Effector memory CD8-positive, alpha-beta T cell (primary cell): ENCODE measurements around the gene DCLRE1C.
"Not testable (repeated sequence)": the region's sequence is repeated elsewhere in the genome, so short reads cannot be mapped to it uniquely, and the experiment has no call there.

ENCODE experiments used
- ATAC-seq: fragments of 150-1000 bp; cut with Tn5 transposase; replicated peaks from 2 replicates; pipeline ENCODE4 v1.10.0; 2021; ENCODE audit warnings: mild to moderate bottlenecking, moderate library complexity
- DNase-seq, 3 experiments: peaks; one replicate each; pipeline ENCODE4 v3.0.0; 2021
- H3K27ac Mint-ChIP-seq, 2 donors: one replicate each; pipeline ENCODE4 v1.8.0; 2022; ENCODE audit warnings: mild to moderate bottlenecking in 2 of 2, mixed read lengths in 2 of 2, moderate library complexity in 2 of 2
- H3K27me3 Mint-ChIP-seq, 2 donors: one replicate each; pipeline ENCODE4 v1.8.0; 2022; ENCODE audit warnings: mixed read lengths in 2 of 2
- H3K36me3 Mint-ChIP-seq: one replicate; pipeline ENCODE4 v1.8.0; 2022; ENCODE audit warnings: mild to moderate bottlenecking, moderate library complexity, mixed read lengths; ENCODE audit not compliant: insufficient read depth
- H3K4me1 Mint-ChIP-seq, 2 donors: one replicate each; pipeline ENCODE4 v1.8.0; 2022; ENCODE audit warnings: low read depth in 2 of 2, mixed read lengths in 2 of 2
- H3K4me3 Mint-ChIP-seq, 2 donors: one replicate each; pipeline ENCODE4 v1.8.0; 2022; ENCODE audit warnings: mild to moderate bottlenecking in 2 of 2, mixed read lengths in 2 of 2, moderate library complexity in 2 of 2
- H3K9me3 Mint-ChIP-seq, 2 donors: one replicate each; pipeline ENCODE4 v1.8.0; 2022; ENCODE audit warnings: mixed read lengths in 2 of 2
- total RNA-seq, 9 experiments: gene quantifications; one replicate each; lab custom pipeline; 2026; lab: John Stamatoyannopoulos, UW

The DCLRE1C gene
- 31.0 to 84.0 (median 45.9) reads per million in 9 experiments for total RNA-seq

DNA sequence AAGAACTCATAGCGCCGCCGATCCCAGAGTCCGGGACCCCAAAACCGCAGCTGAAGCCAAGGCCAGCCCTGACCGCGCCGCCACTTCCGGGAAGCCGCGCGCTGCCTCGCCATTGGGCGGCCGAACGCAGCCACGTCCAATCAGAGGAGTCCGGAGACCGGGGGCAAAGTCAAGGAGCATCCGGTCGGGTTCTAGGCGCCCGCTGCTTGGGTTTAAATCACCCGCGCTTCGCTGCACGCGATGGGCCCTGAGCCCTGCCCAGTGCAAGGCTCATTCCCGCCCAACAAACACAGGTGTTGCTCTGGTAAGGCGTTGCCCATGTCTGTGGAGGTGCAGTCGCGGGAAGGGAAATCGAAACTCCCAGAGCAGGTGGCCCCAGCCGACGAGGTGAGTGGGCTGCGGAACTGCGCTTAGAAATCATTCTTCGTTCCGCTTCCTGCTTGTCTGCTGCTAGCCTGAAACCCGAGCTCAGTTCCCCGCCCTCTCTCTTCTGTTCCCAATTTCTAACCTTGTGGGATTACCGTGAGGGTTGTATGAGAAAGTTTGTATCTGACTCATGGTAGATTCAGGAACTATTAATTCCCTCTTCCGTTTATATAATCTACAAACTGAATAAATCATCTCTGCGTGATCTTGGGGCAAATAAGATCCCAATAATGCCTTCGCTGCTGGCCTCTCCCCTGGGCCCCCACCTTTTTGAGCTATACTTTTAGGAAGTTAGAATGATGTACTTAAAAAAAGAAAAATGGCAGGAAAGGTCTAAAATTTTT lies at the start of gene DCLRE1C:
Gene DCLRE1C, minus strand, starts transcription at position 96 of the 770 bp plus-strand sequence. Its CDS starts 86 bp downstream, at position 10.
- peak within 1 kb of the TSS; percentile 95 to 96 for H3K27ac Mint-ChIP-seq
- H3K9me3 Mint-ChIP-seq: no peaks in the 10 kb centered on the region
- DNase-seq: peak; percentile 78 to 80 (median 79)
- peaks cover 34 to 40% of the 10 kb centered on the region in 2 donors for H3K4me1 Mint-ChIP-seq
- H3K36me3 Mint-ChIP-seq: peaks cover 21% of the 10 kb centered on the region
- no peaks in the 10 kb centered on the region for H3K27me3 Mint-ChIP-seq
- H3K4me3 Mint-ChIP-seq: peak within 1 kb of the TSS; percentile 92 to 95
- ATAC-seq: peak; percentile 91

DNA sequence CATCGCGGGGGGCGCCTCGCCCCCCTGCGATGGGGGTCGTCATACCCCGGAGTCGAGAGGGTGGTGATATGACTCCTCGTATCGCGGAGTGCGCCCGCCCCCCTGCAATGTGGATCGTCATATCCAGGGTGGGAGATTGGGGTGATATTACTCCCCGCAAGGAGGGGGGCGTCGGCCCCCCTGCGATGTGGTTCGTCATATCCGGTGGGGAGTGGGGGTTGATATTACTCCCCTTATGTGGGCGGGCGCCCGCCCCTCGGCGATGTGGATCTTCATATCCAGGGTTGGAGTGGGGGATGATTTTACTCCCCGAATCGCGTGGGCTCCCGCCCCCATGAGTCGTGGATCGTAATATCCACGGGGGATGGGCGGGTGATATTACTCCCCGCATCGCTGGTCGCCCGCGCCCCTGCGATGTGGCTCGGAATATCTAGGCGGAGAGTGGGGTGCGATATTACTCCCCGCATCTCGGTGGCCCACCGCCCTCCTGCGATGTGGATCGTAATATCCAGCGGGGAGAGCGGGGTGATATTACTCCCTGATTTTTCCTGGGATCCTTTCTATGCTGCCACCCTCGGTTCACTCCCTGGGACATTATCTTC lies 42.2 kb upstream of the DCLRE1C start:
- Mint-ChIP-seq H3K27me3 (peaks cover 9 to 43% of the 10 kb centered on the region in 2 donors), H3K27ac (no peak overlapping the region), H3K4me3 (no peak overlapping the region), H3K4me1 (peaks cover 0 to 8% of the 10 kb centered on the region in 2 donors), H3K9me3 (no peaks in the 10 kb centered on the region), H3K36me3 (no peaks in the 10 kb centered on the region)
- no peak for ATAC-seq
- no peak for DNase-seq

DNA sequence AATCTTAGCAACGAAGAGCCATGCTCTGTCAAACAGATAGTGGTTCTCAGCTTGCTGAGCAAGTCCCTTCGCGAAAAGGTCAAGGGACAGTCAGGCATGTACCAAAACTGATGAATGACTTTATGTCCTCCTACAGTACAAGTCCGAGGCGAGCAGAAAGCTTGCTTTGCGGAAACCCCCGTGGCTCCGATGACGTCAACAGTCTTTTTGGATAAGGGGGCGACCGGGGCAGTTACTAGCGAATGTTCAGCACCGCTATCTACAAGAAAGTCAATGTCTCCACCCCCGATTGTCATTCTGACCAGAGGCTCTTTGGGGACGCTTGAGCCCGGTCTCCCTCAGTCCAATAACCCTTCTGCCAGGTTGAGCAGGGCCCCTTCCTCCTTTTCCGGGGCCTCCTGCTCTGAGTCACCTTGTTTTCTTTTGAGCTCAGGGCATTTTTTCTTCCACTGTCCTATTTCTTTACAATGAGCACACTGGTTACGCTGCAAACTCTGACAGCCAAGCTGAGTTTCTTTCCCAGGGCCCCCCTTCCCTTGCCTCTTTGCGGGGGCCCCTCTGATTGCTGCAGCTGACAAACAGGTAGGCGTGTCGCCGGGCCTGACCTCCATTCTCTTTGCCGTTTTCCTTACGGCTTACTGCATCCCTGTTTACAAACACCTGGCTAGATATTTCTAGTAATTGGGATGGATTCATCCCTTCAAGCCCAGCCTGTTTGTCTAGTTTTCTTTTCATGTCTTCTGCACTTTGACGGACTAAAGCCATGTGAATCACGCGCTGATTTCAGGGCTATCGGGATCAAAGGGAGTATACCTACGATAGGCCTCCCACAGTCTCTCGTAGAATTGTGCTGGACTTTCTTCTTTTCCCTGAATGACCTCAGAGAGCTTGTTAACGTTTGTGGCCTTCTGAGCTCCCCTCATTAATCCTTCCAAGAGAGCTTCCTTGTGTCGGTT lies 39.9 kb upstream of the DCLRE1C start:
- peaks cover 14 to 38% of the 10 kb centered on the region in 2 donors for H3K27me3 Mint-ChIP-seq
- H3K36me3 Mint-ChIP-seq, DNase-seq, ATAC-seq, H3K9me3 Mint-ChIP-seq: not testable (repeated sequence)
- peak overlapping the region in 1 of 2 donors; percentile 49 for H3K27ac Mint-ChIP-seq
- peaks cover 0 to 11% of the 10 kb centered on the region in 2 donors for H3K4me1 Mint-ChIP-seq
- H3K4me3 Mint-ChIP-seq: peak overlapping the region in 1 of 2 donors; percentile 23

DNA sequence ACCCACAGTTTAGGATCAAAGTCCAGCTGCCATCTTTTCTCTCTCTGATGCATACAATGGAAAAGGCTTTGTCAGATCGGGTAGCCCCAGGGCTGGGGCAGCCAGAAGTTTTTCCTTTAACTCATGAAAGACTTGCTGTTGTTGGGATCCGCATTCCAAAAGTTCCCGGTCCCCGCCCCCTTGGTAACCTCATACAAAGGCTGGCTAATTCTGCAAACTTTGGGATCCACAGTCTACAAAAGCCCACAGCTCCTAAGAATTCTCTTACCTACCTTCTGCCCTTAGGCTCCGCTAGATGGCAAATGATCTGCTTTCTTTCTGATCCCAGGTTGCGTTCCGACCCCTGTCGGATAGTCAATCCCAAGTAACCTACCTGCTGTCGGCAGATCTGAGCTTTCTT lies 38.4 kb upstream of the DCLRE1C start:
- H3K36me3 Mint-ChIP-seq, H3K4me3 Mint-ChIP-seq, H3K9me3 Mint-ChIP-seq, DNase-seq, ATAC-seq, H3K27ac Mint-ChIP-seq: not testable (repeated sequence)
- peaks cover 25 to 40% of the 10 kb centered on the region in 2 donors for H3K27me3 Mint-ChIP-seq
- peaks cover 0 to 11% of the 10 kb centered on the region in 2 donors for H3K4me1 Mint-ChIP-seq

DNA sequence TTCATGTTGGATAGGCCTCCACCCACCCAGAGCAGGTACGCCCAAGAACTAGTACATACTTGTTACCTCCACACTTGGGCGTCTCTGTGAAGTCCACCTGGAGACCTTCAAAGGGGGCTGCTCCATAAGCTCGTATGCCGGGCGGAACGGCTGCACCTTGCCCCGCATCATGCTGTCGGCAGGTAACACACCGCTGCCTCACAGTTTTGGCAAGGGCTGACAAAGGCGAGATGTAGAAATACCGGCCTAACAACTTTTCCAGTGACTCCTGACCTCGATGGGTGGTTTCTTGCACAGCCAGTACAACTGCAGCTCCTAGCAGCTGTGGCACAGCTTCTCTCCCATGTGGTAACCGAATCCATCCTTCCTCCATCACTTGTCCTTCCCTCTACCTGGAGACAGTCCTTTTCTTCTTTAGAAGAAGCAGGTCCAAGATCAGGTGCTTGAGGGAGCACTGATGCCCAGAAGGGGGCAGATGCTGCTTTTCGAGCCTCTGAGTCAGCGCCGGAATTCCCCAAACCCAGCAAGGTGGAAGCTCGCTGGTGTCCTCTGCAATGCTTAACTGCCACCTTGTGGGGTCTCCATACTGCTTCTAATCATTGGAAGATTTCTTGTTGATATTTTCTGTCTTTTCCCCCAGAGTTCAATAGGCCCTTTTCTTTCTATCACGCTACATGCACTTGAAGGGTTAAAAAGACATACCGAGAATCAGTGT lies 37.3 kb upstream of the DCLRE1C start:
- not testable (repeated sequence) for ATAC-seq, H3K9me3 Mint-ChIP-seq, H3K4me3 Mint-ChIP-seq, H3K27ac Mint-ChIP-seq, H3K36me3 Mint-ChIP-seq, DNase-seq
- H3K27me3 Mint-ChIP-seq: peaks cover 33 to 52% of the 10 kb centered on the region in 2 donors
- H3K4me1 Mint-ChIP-seq: peaks cover 0 to 11% of the 10 kb centered on the region in 2 donors

DNA sequence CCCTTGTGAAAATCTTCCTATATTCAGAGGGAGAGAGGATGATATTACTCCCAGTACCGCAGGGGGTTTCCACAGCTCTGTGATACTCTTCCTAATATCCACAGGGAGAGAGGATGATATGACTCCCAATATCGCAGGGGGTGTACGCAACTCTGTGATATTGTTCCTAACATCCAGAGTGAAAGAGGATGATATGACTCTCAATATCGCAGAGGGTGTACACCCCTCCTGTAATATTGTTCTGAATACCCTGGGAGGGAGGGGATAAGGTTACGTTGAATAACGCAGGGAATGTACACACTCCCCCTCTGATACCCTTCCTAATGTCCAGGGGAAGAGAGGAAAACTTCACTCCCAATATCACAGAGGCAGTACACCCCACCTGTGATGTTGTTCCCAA lies 35.7 kb upstream of the DCLRE1C start:
- not testable (repeated sequence) for ATAC-seq, H3K4me3 Mint-ChIP-seq, H3K36me3 Mint-ChIP-seq, H3K27ac Mint-ChIP-seq, DNase-seq, H3K9me3 Mint-ChIP-seq
- H3K4me1 Mint-ChIP-seq: peaks cover 0 to 11% of the 10 kb centered on the region in 2 donors
- H3K27me3 Mint-ChIP-seq: peaks cover 33 to 50% of the 10 kb centered on the region in 2 donors

DNA sequence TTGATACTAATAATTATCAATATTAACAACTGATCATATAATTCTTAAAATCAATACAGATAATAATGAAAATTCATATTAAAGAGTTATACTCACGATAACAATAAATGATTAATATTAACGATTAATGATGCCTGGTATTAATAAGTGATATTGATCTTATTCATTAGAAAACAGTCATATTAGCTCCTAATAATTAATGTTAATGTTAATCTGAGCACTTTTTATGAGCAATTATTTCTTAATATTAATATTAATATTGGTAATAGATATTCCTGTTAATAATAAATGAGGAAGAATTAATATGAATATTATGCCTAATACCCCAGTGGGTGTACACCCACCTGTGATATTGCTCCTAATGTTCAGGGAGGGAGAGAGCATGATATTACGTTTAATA lies 28.8 kb upstream of the DCLRE1C start:
- H3K4me3 Mint-ChIP-seq: no peak overlapping the region
- H3K27me3 Mint-ChIP-seq: peaks cover 30 to 50% of the 10 kb centered on the region in 2 donors
- no peaks in the 10 kb centered on the region for H3K4me1 Mint-ChIP-seq
- no peak for DNase-seq
- H3K9me3 Mint-ChIP-seq: no peaks in the 10 kb centered on the region
- no peak for ATAC-seq
- H3K36me3 Mint-ChIP-seq: no peaks in the 10 kb centered on the region
- H3K27ac Mint-ChIP-seq: no peak overlapping the region

DNA sequence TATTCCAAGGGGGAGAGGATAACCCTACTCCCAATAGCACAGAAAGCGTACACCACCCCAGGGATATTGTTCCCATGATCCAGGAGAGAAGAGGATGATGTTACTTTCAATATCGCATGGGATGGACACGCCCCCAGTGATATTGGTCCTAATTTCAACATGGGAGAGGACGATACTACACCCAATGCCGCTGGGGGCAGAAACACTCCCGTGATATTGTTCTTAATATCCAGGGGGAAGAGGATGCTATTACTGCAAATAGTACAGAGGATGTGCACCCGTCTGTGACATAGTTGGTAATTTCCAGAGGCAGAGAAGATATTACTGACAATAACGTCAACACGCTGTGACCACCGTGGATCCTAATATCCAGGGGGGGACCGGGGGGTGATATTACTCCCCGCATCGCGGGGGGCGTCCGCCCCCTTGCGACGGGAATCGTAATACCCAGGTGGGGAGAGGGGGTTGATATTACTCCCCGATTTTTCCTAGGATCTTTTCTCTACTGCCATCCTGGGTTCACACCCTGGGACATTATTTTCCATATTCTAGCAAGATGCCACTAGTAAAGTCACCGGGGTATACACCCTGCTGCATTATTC lies 21.9 kb upstream of the DCLRE1C start:
- H3K36me3 Mint-ChIP-seq: no peaks in the 10 kb centered on the region
- no peaks in the 10 kb centered on the region for H3K9me3 Mint-ChIP-seq
- no peak overlapping the region for H3K4me3 Mint-ChIP-seq
- DNase-seq (no peak), ATAC-seq (no peak)
- H3K27me3 Mint-ChIP-seq: peaks cover 12 to 30% of the 10 kb centered on the region in 2 donors
- no peak overlapping the region for H3K27ac Mint-ChIP-seq
- H3K4me1 Mint-ChIP-seq: peaks cover 5 to 7% of the 10 kb centered on the region in 2 donors

DNA sequence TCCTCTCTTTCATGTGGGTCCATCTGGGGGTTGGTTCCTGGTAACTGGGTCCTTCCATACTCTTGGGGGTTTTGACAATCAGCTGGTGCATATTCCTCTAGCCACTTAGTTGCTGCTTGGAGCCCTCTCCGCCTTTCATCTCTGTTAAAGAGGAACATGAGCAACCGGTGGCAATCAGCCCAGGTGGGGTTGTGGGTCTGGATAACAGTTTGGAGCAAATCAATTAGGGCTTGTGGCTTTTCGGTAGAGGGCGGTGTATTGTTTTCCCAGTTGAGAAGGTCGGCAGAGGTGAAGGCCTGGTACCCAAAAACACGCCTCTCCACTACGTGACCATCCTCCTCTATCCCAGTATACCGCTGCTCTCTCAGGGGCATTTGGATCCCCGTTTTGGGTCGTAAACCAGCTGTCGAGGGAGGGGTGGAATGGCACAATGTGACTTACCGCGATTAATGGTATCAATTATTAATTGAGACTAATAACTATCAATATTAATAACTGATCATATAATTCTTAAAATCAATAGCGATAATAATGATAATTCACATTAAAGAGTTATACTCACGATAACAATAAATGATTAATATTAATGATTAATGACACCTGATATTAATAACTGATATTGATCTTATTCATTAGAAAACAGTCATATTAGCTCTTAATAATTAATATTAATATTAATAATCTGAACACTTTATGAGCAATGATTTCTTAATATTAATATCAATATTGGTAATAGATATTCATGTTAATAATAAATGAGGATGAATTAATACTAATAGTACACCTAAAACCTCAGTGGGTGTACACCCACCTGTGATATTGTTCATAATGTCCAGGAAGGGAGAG lies 20.5 kb upstream of the DCLRE1C start:
- peaks cover 12 to 26% of the 10 kb centered on the region in 2 donors for H3K27me3 Mint-ChIP-seq
- not testable (repeated sequence) for DNase-seq, H3K36me3 Mint-ChIP-seq, H3K9me3 Mint-ChIP-seq, H3K4me3 Mint-ChIP-seq, H3K4me1 Mint-ChIP-seq, ATAC-seq, H3K27ac Mint-ChIP-seq

DNA sequence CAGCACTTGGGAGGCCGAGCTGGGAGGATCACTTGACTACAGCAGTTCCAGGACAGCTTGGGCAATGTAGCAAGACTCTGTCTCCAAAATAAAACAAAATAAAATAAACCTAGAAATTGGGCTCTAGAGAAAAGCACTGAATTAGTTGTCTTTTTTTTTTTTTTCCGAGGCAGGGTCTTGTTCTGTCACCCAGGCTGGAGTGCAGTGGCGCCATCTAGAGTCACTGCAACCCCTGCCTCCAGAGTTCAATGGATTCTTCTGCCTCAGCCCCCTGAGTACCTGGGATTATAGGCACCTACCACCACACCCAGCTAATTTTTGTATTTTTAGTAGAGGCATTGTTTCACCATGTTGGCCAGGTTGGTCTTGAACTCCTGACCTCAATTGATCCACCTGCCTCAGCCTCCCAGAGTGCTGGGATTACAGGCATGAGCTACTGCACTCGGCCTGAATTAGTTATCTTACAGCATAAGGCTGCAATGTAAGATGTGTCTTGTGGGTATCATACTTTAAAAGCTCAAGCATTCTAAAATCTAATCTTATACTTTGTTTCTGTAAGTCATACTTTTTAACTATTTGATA lies 18.1 kb upstream of the DCLRE1C start:
- ATAC-seq (no peak), DNase-seq (peak in 2 of 3 experiments; percentile 20 to 27)
- Mint-ChIP-seq H3K27me3 (peaks cover 12 to 26% of the 10 kb centered on the region in 2 donors), H3K4me1 (peaks cover 7% of the 10 kb centered on the region in 2 donors), H3K4me3 (no peak overlapping the region), H3K36me3 (no peaks in the 10 kb centered on the region), H3K27ac (no peak overlapping the region), H3K9me3 (no peaks in the 10 kb centered on the region)

DNA sequence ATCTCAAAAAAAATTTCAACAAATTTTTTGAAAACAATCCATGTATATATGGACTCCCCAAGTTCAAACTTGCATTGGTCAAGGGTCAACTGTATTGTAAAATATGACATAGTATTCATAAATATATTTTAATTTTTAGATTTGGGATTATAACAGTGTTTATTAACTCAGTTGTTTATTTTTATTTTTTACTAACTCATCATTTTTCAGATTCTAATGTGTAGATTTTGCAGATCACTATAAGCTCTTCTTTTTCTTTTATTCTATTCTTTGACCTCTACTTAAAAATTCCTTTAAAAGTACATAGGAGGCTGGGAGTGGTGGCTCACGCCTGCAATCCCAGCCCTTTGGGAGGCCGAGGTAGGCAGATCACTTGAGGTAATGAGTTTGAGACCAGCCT lies 14.0 kb upstream of the DCLRE1C start:
- H3K36me3 Mint-ChIP-seq: no peaks in the 10 kb centered on the region

More for the DNA sequence above, 14.0 kb upstream of the DCLRE1C start:
- ATAC-seq: no peak
- H3K9me3 Mint-ChIP-seq: no peaks in the 10 kb centered on the region
- H3K27me3 Mint-ChIP-seq: no peaks in the 10 kb centered on the region
- H3K4me1 Mint-ChIP-seq: peaks cover 0 to 2% of the 10 kb centered on the region in 2 donors
- no peak overlapping the region for H3K27ac Mint-ChIP-seq
- no peak overlapping the region for H3K4me3 Mint-ChIP-seq
- DNase-seq: no peak
